ENCODE results near the gene GLB1L. TPM values are rescaled to one million over a fixed set of nuclear protein-coding genes. Genes with fewer than 3 reads are reported as not detected.
A peak's percentile ranks its signal among the peaks of the same experiment; 100 is the strongest.

Gene GLB1L
- total RNA-seq, 1 donor from 2014 or later = 8.8 TPM

GRCh38 chr2:219291910-219292490 is 46.8 kb upstream of the GLB1L start:
- no peak for TF ChIP-seq CTCF (IDR thresholded peaks at IDR 0.05)
- no peak overlapping the region for H3K4me3 Mint-ChIP-seq (ENCODE audit: unreplicated experiment)
- H3K4me1 Mint-ChIP-seq (ENCODE audit: unreplicated experiment) = peaks cover 25% of the 10 kb centered on the region
- no peaks in the 10 kb centered on the region for H3K27me3 Mint-ChIP-seq (ENCODE audit: unreplicated experiment)
- H3K27ac Mint-ChIP-seq (ENCODE audit: unreplicated experiment) = no peak overlapping the region
- H3K36me3 Mint-ChIP-seq (ENCODE audit: unreplicated experiment) = no peaks in the 10 kb centered on the region
- no peaks in the 10 kb centered on the region for H3K9me3 Mint-ChIP-seq (ENCODE audit: unreplicated experiment)
- no peak for DNase-seq (ENCODE audit: extremely low spot score, unreplicated experiment)

- H3K4me3 Mint-ChIP-seq (ENCODE audit: unreplicated experiment) = no peak overlapping the region
These were observed 46.1 kb upstream of the GLB1L start for GRCh38 chr2:219291394-219291793.

DNA sequence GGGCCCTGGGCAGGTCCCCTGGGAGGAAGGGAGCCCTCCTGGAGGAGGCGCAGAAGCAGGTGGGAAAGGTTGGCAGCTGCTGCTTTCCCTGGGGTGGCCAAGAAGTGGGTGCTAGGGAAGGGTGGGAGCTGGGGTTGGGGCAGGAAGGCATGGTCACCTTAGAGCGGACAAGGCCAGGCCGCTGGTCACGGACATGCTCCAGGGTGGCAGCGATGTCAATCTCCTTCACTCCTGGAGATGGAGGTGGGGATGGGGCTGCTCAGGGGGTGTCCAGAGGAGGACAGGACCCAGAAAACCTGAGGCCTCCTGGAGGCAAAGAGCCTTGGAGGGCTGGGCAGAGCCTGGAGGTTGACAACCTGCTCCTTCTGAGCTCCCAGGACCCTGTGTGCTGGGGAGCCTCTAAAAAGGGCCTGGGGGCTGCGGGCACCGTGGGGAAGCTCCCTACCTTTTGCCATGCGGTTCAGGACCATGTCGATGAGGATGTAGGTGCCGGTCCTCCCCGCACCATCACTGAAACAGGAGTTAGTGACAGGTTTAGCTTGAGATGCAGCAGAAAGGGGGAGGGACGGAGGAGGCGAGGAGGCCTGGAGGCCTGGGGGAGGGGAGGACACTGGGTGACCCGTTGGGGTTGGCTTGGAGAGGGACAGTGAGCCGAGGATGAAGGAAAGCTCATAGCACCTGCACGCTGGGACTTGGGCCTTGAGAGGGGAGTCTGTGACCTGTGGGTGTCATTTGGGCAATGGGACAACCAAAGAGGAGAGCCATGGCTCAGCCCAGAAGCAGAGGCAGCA is 45.3 kb upstream of the GLB1L start:
- Mint-ChIP-seq H3K4me3 (ENCODE audit: unreplicated experiment) (no peak overlapping the region), H3K4me1 (ENCODE audit: unreplicated experiment) (peaks cover 35% of the 10 kb centered on the region), H3K27ac (ENCODE audit: unreplicated experiment) (peak overlapping the region; percentile 89), H3K27me3 (ENCODE audit: unreplicated experiment) (no peaks in the 10 kb centered on the region), H3K36me3 (ENCODE audit: unreplicated experiment) (no peaks in the 10 kb centered on the region), H3K9me3 (ENCODE audit: unreplicated experiment) (no peaks in the 10 kb centered on the region)
- no peak for DNase-seq (ENCODE audit: extremely low spot score, unreplicated experiment)
- TF ChIP-seq CTCF (IDR thresholded peaks at IDR 0.05) = no peak

More at GRCh38 chr2:219291394-219291793, 46.1 kb upstream of the GLB1L start:
- Mint-ChIP-seq H3K36me3 (ENCODE audit: unreplicated experiment) (no peaks in the 10 kb centered on the region), H3K27ac (ENCODE audit: unreplicated experiment) (no peak overlapping the region), H3K9me3 (ENCODE audit: unreplicated experiment) (no peaks in the 10 kb centered on the region), H3K27me3 (ENCODE audit: unreplicated experiment) (no peaks in the 10 kb centered on the region), H3K4me1 (ENCODE audit: unreplicated experiment) (peaks cover 31% of the 10 kb centered on the region)
- TF ChIP-seq CTCF (IDR thresholded peaks at IDR 0.05) = no peak
- no peak for DNase-seq (ENCODE audit: extremely low spot score, unreplicated experiment)

DNA sequence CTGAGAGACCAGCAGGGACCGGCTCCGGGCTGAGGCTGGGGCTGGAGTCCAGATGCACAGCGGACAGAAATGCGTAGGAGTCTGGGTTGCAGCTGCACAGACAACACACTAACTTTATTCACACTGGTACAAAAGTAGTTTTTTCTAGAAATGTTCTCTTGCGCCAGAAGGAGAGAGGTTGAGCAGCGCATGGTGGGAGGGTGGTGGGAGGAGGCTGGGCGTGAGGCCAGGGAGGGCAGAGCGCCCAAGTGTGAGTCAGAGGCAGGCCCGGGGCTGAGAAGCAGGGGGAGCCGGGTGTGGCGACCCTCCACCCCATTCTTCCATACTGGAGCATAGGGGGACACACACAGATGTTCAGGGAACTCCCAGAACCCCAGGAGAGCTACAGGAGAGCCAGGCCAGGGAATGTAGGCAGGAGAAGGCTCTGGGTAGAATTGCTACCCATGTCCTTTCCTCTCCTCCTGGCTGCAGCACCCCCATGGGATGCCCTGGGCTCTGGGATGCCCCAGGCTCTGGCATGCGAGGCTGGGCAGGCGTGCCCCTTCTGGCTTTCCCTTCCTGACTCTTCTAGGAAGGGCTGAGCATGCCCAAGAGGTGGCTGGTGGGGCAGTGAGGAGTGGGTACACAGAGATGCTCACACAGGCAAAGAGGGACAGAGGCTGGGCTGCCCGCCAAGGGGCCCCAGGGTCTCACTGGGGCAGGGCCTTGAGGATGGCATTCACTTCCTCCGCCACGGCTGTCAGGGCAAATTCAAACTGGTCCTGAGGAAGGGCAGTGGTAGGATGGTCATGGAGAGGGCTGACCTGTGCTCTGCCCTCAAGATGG is 44.5 kb upstream of the GLB1L start:
- H3K36me3 Mint-ChIP-seq (ENCODE audit: unreplicated experiment) = peaks cover 2% of the 10 kb centered on the region
- H3K27ac Mint-ChIP-seq (ENCODE audit: unreplicated experiment) = peak overlapping the region; percentile 89
- DNase-seq (ENCODE audit: extremely low spot score, unreplicated experiment) = peak; percentile 93
- H3K4me1 Mint-ChIP-seq (ENCODE audit: unreplicated experiment) = peaks cover 36% of the 10 kb centered on the region
- no peaks in the 10 kb centered on the region for H3K9me3 Mint-ChIP-seq (ENCODE audit: unreplicated experiment)
- no peaks in the 10 kb centered on the region for H3K27me3 Mint-ChIP-seq (ENCODE audit: unreplicated experiment)
- H3K4me3 Mint-ChIP-seq (ENCODE audit: unreplicated experiment) = peak overlapping the region; percentile 40
- TF ChIP-seq CTCF (IDR thresholded peaks at IDR 0.05) = no peak

- Mint-ChIP-seq H3K9me3 (ENCODE audit: unreplicated experiment) (no peaks in the 10 kb centered on the region), H3K4me3 (ENCODE audit: unreplicated experiment) (no peak overlapping the region), H3K4me1 (ENCODE audit: unreplicated experiment) (peaks cover 33% of the 10 kb centered on the region), H3K27ac (ENCODE audit: unreplicated experiment) (peak overlapping the region; percentile 89), H3K27me3 (ENCODE audit: unreplicated experiment) (no peaks in the 10 kb centered on the region), H3K36me3 (ENCODE audit: unreplicated experiment) (peaks cover 2% of the 10 kb centered on the region)
- TF ChIP-seq CTCF (IDR thresholded peaks at IDR 0.05) = no peak
- no peak for DNase-seq (ENCODE audit: extremely low spot score, unreplicated experiment)
These were observed 43.9 kb upstream of the GLB1L start for GRCh38 chr2:219289195-219289536.

Measured in osteocyte (in vitro differentiated cells).